IPS-20b (cell line): ENCODE results near the gene HMOX2.

Experiments
- H3K27ac ChIP-seq: one replicate; pipeline ENCODE4 v1.5.1; 2013; ENCODE audit warnings: low read length
- H3K27me3 ChIP-seq: 2 replicates; pipeline ENCODE4 v1.6.1; 2013; ENCODE audit warnings: mild to moderate bottlenecking, low read length, inconsistent platforms; ENCODE audit not compliant: insufficient read depth
- H3K36me3 ChIP-seq: 2 replicates; pipeline ENCODE4 v1.6.1; 2013; ENCODE audit warnings: low read depth, mild to moderate bottlenecking, inconsistent platforms, low read length, moderate library complexity; ENCODE audit not compliant: insufficient read depth
- H3K4me1 ChIP-seq: 2 replicates; pipeline ENCODE4 v1.6.1; 2013; ENCODE audit warnings: mild to moderate bottlenecking, control low read depth, inconsistent platforms, low read length, moderate library complexity; ENCODE audit not compliant: insufficient read depth
- H3K4me3 ChIP-seq: 2 replicates; pipeline ENCODE4 v1.5.1; 2013; ENCODE audit warnings: mild to moderate bottlenecking, low read length, inconsistent platforms
- H3K9ac ChIP-seq: 2 replicates; pipeline ENCODE4 v1.6.1; 2013; ENCODE audit warnings: low read depth, mild to moderate bottlenecking, inconsistent platforms, low read length, moderate library complexity
- H3K9me3 ChIP-seq: 2 replicates; pipeline ENCODE4 v1.6.1; 2013; ENCODE audit warnings: mild to moderate bottlenecking, low read depth, low read length, inconsistent platforms; ENCODE audit not compliant: insufficient read depth

The HMOX2 gene

GRCh38 chr16:4443986-4444385, 32.2 kb upstream of the HMOX2 start:
- no peak overlapping the region for H3K27ac ChIP-seq
- no peak overlapping the region for H3K4me3 ChIP-seq
- no peaks in the 10 kb centered on the region for H3K27me3 ChIP-seq
- H3K4me1 ChIP-seq, result no peaks in the 10 kb centered on the region
- no peak overlapping the region for H3K9ac ChIP-seq
- no peaks in the 10 kb centered on the region for H3K9me3 ChIP-seq
- H3K36me3 ChIP-seq, result peaks cover 87% of the 10 kb centered on the region

- H3K36me3 ChIP-seq, result peaks cover 84% of the 10 kb centered on the region
Observed at GRCh38 chr16:4450430-4450829, 25.8 kb upstream of the HMOX2 start.

GRCh38 chr16:4450931-4451519, 25.2 kb upstream of the HMOX2 start:
- Histone ChIP-seq H3K9ac (no peak overlapping the region), H3K27ac (no peak overlapping the region), H3K4me1 (no peaks in the 10 kb centered on the region), H3K36me3 (peaks cover 87% of the 10 kb centered on the region), H3K4me3 (no peak overlapping the region), H3K9me3 (no peaks in the 10 kb centered on the region), H3K27me3 (no peaks in the 10 kb centered on the region)

More at GRCh38 chr16:4450430-4450829, 25.8 kb upstream of the HMOX2 start:
- no peaks in the 10 kb centered on the region for H3K27me3 ChIP-seq
- H3K9ac ChIP-seq, result no peak overlapping the region
- H3K27ac ChIP-seq, result no peak overlapping the region
- no peaks in the 10 kb centered on the region for H3K4me1 ChIP-seq
- no peak overlapping the region for H3K4me3 ChIP-seq
- no peaks in the 10 kb centered on the region for H3K9me3 ChIP-seq

GRCh38 chr16:4452674-4453073, 23.5 kb upstream of the HMOX2 start:
- no peaks in the 10 kb centered on the region for H3K4me1 ChIP-seq
- peaks cover 85% of the 10 kb centered on the region for H3K36me3 ChIP-seq

GRCh38 chr16:4454623-4455022, 21.6 kb upstream of the HMOX2 start:
- Histone ChIP-seq H3K4me3 (no peak overlapping the region), H3K9me3 (no peaks in the 10 kb centered on the region), H3K9ac (no peak overlapping the region), H3K27me3 (no peaks in the 10 kb centered on the region), H3K36me3 (peaks cover 79% of the 10 kb centered on the region), H3K4me1 (no peaks in the 10 kb centered on the region), H3K27ac (no peak overlapping the region)

More at GRCh38 chr16:4452674-4453073, 23.5 kb upstream of the HMOX2 start:
- Histone ChIP-seq H3K27ac (no peak overlapping the region), H3K9me3 (no peaks in the 10 kb centered on the region), H3K4me3 (no peak overlapping the region), H3K27me3 (no peaks in the 10 kb centered on the region), H3K9ac (no peak overlapping the region)

GRCh38 chr16:4455081-4455480, 21.1 kb upstream of the HMOX2 start:
- no peaks in the 10 kb centered on the region for H3K4me1 ChIP-seq
- H3K9me3 ChIP-seq, result no peaks in the 10 kb centered on the region
- peaks cover 74% of the 10 kb centered on the region for H3K36me3 ChIP-seq
- no peak overlapping the region for H3K9ac ChIP-seq
- no peak overlapping the region for H3K27ac ChIP-seq
- no peaks in the 10 kb centered on the region for H3K27me3 ChIP-seq
- no peak overlapping the region for H3K4me3 ChIP-seq

GRCh38 chr16:4455951-4456350, 20.2 kb upstream of the HMOX2 start:
- peaks cover 66% of the 10 kb centered on the region for H3K36me3 ChIP-seq
- H3K4me1 ChIP-seq, result no peaks in the 10 kb centered on the region; the same call in 1 of the 2 replicates
- no peaks in the 10 kb centered on the region for H3K27me3 ChIP-seq
- no peak overlapping the region for H3K27ac ChIP-seq
- no peaks in the 10 kb centered on the region for H3K9me3 ChIP-seq
- no peak overlapping the region for H3K4me3 ChIP-seq
- H3K9ac ChIP-seq, result no peak overlapping the region

GRCh38 chr16:4460936-4461249, 15.3 kb upstream of the HMOX2 start:
- Histone ChIP-seq H3K9ac (no peak overlapping the region), H3K9me3 (no peaks in the 10 kb centered on the region), H3K4me1 (peaks cover 3% of the 10 kb centered on the region; the same call in 1 of the 2 replicates), H3K4me3 (no peak overlapping the region), H3K27me3 (no peaks in the 10 kb centered on the region), H3K36me3 (peaks cover 52% of the 10 kb centered on the region), H3K27ac (no peak overlapping the region)

GRCh38 chr16:4461250-4462085, 14.7 kb upstream of the HMOX2 start:
- no peak overlapping the region for H3K27ac ChIP-seq
- H3K9me3 ChIP-seq, result no peaks in the 10 kb centered on the region
- no peaks in the 10 kb centered on the region for H3K27me3 ChIP-seq
- peaks cover 3% of the 10 kb centered on the region; the same call in 1 of the 2 replicates for H3K4me1 ChIP-seq
- peaks cover 52% of the 10 kb centered on the region for H3K36me3 ChIP-seq
- no peak overlapping the region for H3K4me3 ChIP-seq
- H3K9ac ChIP-seq, result no peak overlapping the region

- no peak overlapping the region for H3K9ac ChIP-seq
Observed at GRCh38 chr16:4463522-4464163, 12.6 kb upstream of the HMOX2 start.

GRCh38 chr16:4465977-4466779, 10.0 kb upstream of the HMOX2 start:
- Histone ChIP-seq H3K9ac (no peak overlapping the region), H3K27me3 (no peaks in the 10 kb centered on the region), H3K4me1 (peaks cover 3% of the 10 kb centered on the region; the same call in 1 of the 2 replicates), H3K27ac (no peak overlapping the region), H3K4me3 (no peak overlapping the region), H3K9me3 (no peaks in the 10 kb centered on the region), H3K36me3 (peaks cover 67% of the 10 kb centered on the region)

More at GRCh38 chr16:4463522-4464163, 12.6 kb upstream of the HMOX2 start:
- H3K4me1 ChIP-seq, result peaks cover 3% of the 10 kb centered on the region; the same call in 1 of the 2 replicates
- peaks cover 55% of the 10 kb centered on the region for H3K36me3 ChIP-seq
- H3K4me3 ChIP-seq, result no peak overlapping the region
- no peak overlapping the region for H3K27ac ChIP-seq
- H3K27me3 ChIP-seq, result no peaks in the 10 kb centered on the region
- no peaks in the 10 kb centered on the region for H3K9me3 ChIP-seq
